Keratinocyte (primary cell): Measurements from ENCODE around the gene PIP4K2C. TPM values are rescaled to one million over a fixed set of nuclear protein-coding genes. Genes with fewer than 3 reads are reported as not detected.

ENCODE experiments used
- DNase-seq: peaks from one replicate; pipeline ENCODE4 v3.0.0-alpha.2; 2011; ENCODE audit warnings: low read depth, missing footprints, low spot score
- FAIRE-seq: peaks from 2 replicates; lab custom pipeline; 2011; peaks lifted over from hg19 to GRCh38; lab: Jason Lieb, UNC
- H2AFZ ChIP-seq: 2 replicates; pipeline ENCODE4 v1.6.0; 2012; ENCODE audit warnings: low read length, control low read depth, inconsistent platforms; ENCODE audit not compliant: control insufficient read depth
- H3K27ac ChIP-seq: 2 replicates; pipeline ENCODE4 v1.5.1; 2011; ENCODE audit warnings: low read length; ENCODE audit not compliant: control insufficient read depth, insufficient read depth
- H3K27me3 ChIP-seq: 3 replicates; pipeline ENCODE4 v1.6.0; 2011; ENCODE audit warnings: low read length; ENCODE audit not compliant: control insufficient read depth, insufficient read depth; ENCODE audit errors: extremely low read depth
- H3K36me3 ChIP-seq, 2 experiments: 2 replicates in 1 of 2; 3 replicates in 1 of 2; pipeline ENCODE4 v1.5.1; 2011; ENCODE audit warnings: low read length in 2 of 2, mild to moderate bottlenecking in 1 of 2; ENCODE audit not compliant: control insufficient read depth in 2 of 2, insufficient read depth in 2 of 2; ENCODE audit errors: extremely low read depth in 1 of 2
- H3K4me1 ChIP-seq: 3 replicates; pipeline ENCODE4 v1.5.1; 2011; ENCODE audit warnings: low read length; ENCODE audit not compliant: control insufficient read depth, insufficient read depth; ENCODE audit errors: extremely low read depth
- H3K4me2 ChIP-seq: 3 replicates; pipeline ENCODE4 v1.6.0; 2011; ENCODE audit warnings: low read depth, low read length; ENCODE audit not compliant: control insufficient read depth, insufficient read depth; ENCODE audit errors: extremely low read depth
- H3K4me3 ChIP-seq, 3 experiments: fragments of 200-600 bp in 1 of 3; sonication (generic) in 1 of 3; 2 replicates in 2 of 3; 3 replicates in 1 of 3; pipeline ENCODE4 v1.5.1; 2011 to 2016; ENCODE audit warnings: low read length in 3 of 3, mild to moderate bottlenecking in 3 of 3, control low read depth in 2 of 3, inconsistent platforms in 1 of 3, low read depth in 1 of 3, mixed read lengths in 1 of 3, mixed run types in 1 of 3, moderate library complexity in 1 of 3; ENCODE audit not compliant: control insufficient read depth in 2 of 3, insufficient read depth in 2 of 3; ENCODE audit errors: extremely low read depth in 1 of 3
- H3K79me2 ChIP-seq: 2 replicates; pipeline ENCODE4 v1.6.0; 2012; ENCODE audit warnings: low read length; ENCODE audit not compliant: control insufficient read depth, insufficient read depth
- H3K9ac ChIP-seq: 3 replicates; pipeline ENCODE4 v1.6.0; 2011; ENCODE audit warnings: low read length; ENCODE audit not compliant: control insufficient read depth, insufficient read depth; ENCODE audit errors: extremely low read depth
- H3K9me1 ChIP-seq: 3 replicates; pipeline ENCODE4 v1.6.0; 2011; ENCODE audit warnings: low read length; ENCODE audit not compliant: control insufficient read depth, insufficient read depth; ENCODE audit errors: extremely low read depth
- H3K9me3 ChIP-seq: 2 replicates; pipeline ENCODE4 v1.5.1; 2012; ENCODE audit warnings: low read depth, low read length; ENCODE audit not compliant: control insufficient read depth
- H4K20me1 ChIP-seq: 3 replicates; pipeline ENCODE4 v1.6.0; 2011; ENCODE audit warnings: low read length; ENCODE audit not compliant: control insufficient read depth, insufficient read depth; ENCODE audit errors: extremely low read depth
- EZH2 ChIP-seq: IDR thresholded peaks from one replicate; pipeline ENCODE4 v1.6.1; 2012; ENCODE audit warnings: inconsistent platforms, mild to moderate bottlenecking, low read length, moderate library complexity
- dilution Hi-C: fragments of 300-500 bp; cut with MboI; formaldehyde crosslinking; loops from one replicate; pipeline ENCODE4 v1.7.0; 2020; ENCODE audit warnings: low sequenced_read_pairs; ENCODE audit not compliant: extremely low pct_ligation_motif_present
- polyA plus RNA-seq, 5 experiments: library from polyadenylated mRNA; depleted of rRNA in 3 of 5; stranded (reverse) in 3 of 5; stranded (forward) in 1 of 5; unstranded in 1 of 5; fragments of >200 nt; gene quantifications; 1 replicate in 1 of 5; 2 replicates in 3 of 5; 3 replicates in 1 of 5; pipeline versions ENCODE4 v1.2.1 to v1.2.3, GENCODE V29; 2011 to 2012; ENCODE audit warnings: missing spikeins in 2 of 5, low read depth in 1 of 5, low replicate concordance in 1 of 5
- TF ChIP-seq, protein P1 (sequence below), 3 experiments: IDR thresholded peaks in 1 of 3; conservative IDR thresholded peaks in 1 of 3; optimal IDR thresholded peaks in 1 of 3; 2 replicates in 2 of 3; 3 replicates in 1 of 3; pipeline versions ENCODE3 to v1.5.1; 2011; ENCODE audit warnings: low read length in 3 of 3, mild to moderate bottlenecking in 3 of 3, moderate library complexity in 2 of 3, control low read depth in 1 of 3, inconsistent platforms in 1 of 3; ENCODE audit not compliant: insufficient read depth in 2 of 3; ENCODE audit errors: extremely low read depth in 1 of 3

The PIP4K2C gene
- polyA plus RNA-seq, 1 donor (not counting 4 experiments of a cell fraction or from before 2014, with no cell fraction given): 93.6 TPM

DNA sequence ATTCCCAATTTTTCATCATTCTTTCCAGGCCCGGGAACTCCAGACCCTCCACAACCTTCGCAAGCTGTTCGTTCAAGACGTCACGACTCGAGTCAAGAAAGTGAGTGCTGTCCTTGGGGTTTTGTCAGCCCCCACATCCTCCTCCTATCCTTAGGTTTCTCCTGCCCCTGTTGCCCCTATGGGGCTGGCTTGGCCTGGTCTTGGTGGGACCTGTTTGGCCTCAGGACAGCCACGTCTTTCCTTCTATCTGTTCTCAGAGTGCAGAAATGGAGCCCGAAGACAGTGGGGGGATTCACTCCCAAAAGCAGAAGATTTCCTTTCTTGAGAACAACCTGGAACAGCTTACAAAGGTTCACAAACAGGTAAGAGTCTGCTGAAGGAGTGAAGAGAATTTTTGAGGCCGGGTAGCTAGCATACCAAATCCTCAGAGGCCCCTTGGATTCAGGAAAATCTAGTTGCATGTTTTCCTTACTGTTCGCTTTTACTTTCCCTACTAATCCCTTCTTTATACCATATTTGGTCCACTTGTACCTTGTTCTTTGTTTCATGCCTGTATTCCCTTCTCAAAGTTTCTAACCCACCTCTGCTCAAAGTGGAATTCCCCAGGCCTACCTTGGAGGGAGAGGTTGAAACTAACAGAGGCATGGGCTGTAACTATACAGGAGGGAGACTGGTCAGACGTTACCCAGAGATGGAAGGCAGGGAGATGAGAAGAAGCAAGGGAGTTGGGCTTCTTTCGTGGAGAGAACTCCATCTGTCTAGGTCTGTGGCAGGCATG, 12.8 kb upstream of the PIP4K2C start:
- Histone ChIP-seq H3K4me2 (no peak overlapping the region), H3K36me3 (no peaks in the 10 kb centered on the region), H4K20me1 (no peaks in the 10 kb centered on the region), H3K27me3 (peaks cover 6% of the 10 kb centered on the region), H2AFZ (no peak overlapping the region), H3K79me2 (no peaks in the 10 kb centered on the region), H3K9me1 (no peaks in the 10 kb centered on the region), H3K9me3 (no peaks in the 10 kb centered on the region), H3K27ac (no peak overlapping the region), H3K4me1 (no peaks in the 10 kb centered on the region), H3K9ac (no peak overlapping the region), H3K4me3 (no peak overlapping the region)
- no peak for TF ChIP-seq EZH2
- TF ChIP-seq, protein P1, sequence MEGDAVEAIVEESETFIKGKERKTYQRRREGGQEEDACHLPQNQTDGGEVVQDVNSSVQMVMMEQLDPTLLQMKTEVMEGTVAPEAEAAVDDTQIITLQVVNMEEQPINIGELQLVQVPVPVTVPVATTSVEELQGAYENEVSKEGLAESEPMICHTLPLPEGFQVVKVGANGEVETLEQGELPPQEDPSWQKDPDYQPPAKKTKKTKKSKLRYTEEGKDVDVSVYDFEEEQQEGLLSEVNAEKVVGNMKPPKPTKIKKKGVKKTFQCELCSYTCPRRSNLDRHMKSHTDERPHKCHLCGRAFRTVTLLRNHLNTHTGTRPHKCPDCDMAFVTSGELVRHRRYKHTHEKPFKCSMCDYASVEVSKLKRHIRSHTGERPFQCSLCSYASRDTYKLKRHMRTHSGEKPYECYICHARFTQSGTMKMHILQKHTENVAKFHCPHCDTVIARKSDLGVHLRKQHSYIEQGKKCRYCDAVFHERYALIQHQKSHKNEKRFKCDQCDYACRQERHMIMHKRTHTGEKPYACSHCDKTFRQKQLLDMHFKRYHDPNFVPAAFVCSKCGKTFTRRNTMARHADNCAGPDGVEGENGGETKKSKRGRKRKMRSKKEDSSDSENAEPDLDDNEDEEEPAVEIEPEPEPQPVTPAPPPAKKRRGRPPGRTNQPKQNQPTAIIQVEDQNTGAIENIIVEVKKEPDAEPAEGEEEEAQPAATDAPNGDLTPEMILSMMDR (optimal IDR thresholded peaks at IDR 0.05 in 1 of 3, IDR thresholded peaks at IDR 0.05 in 1 of 3, conservative IDR thresholded peaks at IDR 0.05 in 1 of 3; ENCODE audit: extremely low read depth in 1 of 3, insufficient read depth in 2 of 3, low read length in 3 of 3): no peak
- dilution Hi-C loops: loop anchor here (10.0 to 25.0 kb wide), 2 partner anchors 57 to 159 kb away; partner anchors contain the start of genes AGAP2, B4GALNT1 and TSPAN31
- FAIRE-seq (no peak), DNase-seq (no peak)

DNA sequence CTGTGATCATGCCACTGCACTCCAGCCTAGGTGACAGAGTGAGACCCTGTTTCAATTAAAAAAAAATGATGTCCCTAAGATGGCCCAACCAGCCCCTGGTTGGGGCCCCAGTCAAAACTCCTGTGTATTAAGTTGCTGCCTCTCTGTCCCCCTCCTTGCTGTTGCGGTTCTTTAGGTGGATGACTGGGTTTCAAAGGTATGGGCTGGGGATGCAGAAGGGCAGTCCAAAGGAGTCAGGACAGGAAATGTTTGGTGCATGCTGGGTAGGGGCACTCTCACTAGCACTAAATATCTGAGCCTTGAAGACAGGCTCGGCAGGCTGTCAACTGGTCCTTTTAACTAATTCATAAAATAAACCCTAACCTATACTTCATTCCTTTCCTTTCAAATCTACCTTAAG, 12.0 kb upstream of the PIP4K2C start:
- Histone ChIP-seq H3K9me1 (no peaks in the 10 kb centered on the region), H4K20me1 (no peaks in the 10 kb centered on the region), H3K36me3 (no peaks in the 10 kb centered on the region), H3K27ac (no peak overlapping the region), H3K79me2 (no peaks in the 10 kb centered on the region), H3K4me3 (no peak overlapping the region), H3K4me1 (no peaks in the 10 kb centered on the region), H3K9me3 (no peaks in the 10 kb centered on the region), H3K4me2 (no peak overlapping the region), H2AFZ (no peak overlapping the region), H3K27me3 (peaks cover 6% of the 10 kb centered on the region), H3K9ac (no peak overlapping the region)
- DNase-seq (no peak), FAIRE-seq (no peak)
- dilution Hi-C loops: loop anchor here (10.0 to 25.0 kb wide), 2 partner anchors 56 to 158 kb away; partner anchors contain the start of genes AGAP2, B4GALNT1 and TSPAN31
- TF ChIP-seq, protein P1 (optimal IDR thresholded peaks at IDR 0.05 in 1 of 3, IDR thresholded peaks at IDR 0.05 in 1 of 3, conservative IDR thresholded peaks at IDR 0.05 in 1 of 3; ENCODE audit: extremely low read depth in 1 of 3, insufficient read depth in 2 of 3, low read length in 3 of 3): no peak
- TF ChIP-seq EZH2: no peak
